Glomerular endothelial cell (primary cell): Measurements from ENCODE around the gene PCMT1. TPM values are rescaled to one million over a fixed set of nuclear protein-coding genes. Genes with fewer than 3 reads are reported as not detected.
A peak's percentile ranks its signal among the peaks of the same experiment; 100 is the strongest.
"Not testable (repeated sequence)": the region's sequence is repeated elsewhere in the genome, so short reads cannot be mapped to it uniquely, and the experiment has no call there.

ENCODE experiments used
- DNase-seq: peaks from one replicate; pipeline ENCODE4 v3.0.0-alpha.2; 2011; ENCODE audit warnings: low read depth, low spot score; ENCODE audit errors: extremely low read depth
- total RNA-seq: library from RNA; depleted of rRNA; stranded (reverse); fragments of >200 nt; gene quantifications from 2 replicates; pipeline ENCODE4 v1.2.3, GENCODE V29; 2015

PCMT1 gene
- 94.4 and 101 TPM in 2 replicates for total RNA-seq

DNA sequence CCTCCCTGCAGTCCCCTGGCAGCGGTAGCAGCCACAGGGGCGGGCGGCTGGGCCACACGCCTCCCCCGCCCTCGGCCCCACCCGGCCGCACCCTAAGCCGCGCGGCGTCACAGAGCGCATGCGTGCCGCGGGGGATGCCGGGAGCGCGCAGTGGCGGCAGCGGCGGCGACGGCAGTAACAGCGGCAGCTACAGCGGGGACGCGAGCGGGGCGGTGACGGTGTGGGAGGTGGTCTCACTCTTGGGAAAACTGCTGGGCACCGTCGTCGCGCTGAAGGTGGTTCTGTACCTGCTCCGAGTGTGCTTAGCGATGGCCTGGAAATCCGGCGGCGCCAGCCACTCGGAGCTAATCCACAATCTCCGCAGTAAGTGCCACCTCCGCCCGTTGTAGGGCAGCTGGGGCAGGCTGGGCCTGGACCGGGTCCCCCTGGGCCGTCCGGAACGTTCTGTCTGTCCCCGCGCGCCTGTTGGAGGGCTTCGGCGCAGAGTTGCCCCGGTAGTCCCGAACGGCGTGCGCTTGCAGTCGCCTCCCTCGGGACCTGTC, at the start of gene PCMT1:
Gene PCMT1, plus strand, starts transcription at position 148 of the 542 bp plus-strand sequence. Its CDS starts 161 bp downstream, at position 309.
- no peak for DNase-seq

DNA sequence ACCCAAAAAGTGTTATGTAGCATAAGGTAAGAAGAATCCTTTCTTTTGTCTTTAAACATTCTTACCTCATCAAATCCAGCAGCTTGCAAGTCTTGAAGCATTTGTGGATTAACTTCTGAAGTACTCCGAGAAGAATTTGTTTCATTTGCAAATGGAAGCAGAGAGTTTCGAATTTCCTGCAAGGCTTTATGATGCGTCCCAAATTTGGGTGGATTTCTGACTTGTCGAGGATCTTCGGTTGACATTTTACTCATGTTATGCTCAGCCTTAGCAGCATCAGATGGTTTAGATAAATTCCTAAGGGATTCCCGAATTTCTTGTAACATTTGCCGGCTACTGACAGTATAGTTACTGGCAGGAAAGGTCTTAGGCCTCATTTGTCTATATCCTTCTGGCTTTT, 47.8 kb upstream of the PCMT1 start:
- no peak for DNase-seq

DNA sequence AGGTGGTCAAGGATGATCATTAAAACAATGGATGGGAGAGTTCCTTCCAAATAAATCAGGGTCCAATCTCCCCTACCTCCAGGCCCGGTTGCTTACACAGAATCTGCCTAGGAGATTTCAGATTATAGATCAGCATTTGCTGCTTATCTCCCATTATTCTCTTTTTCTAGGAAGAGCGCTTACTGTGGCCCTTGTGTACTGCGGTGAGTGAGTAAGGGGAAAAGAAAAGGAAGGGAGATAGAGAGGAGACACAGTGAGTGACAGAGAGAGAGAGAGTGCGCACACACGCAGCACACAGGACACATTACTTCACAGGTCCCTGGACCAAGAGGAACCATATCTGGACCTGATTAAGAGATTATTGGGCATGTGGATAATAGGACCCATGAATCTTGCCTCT, 37.8 kb upstream of the PCMT1 start:
- no peak for DNase-seq

DNA sequence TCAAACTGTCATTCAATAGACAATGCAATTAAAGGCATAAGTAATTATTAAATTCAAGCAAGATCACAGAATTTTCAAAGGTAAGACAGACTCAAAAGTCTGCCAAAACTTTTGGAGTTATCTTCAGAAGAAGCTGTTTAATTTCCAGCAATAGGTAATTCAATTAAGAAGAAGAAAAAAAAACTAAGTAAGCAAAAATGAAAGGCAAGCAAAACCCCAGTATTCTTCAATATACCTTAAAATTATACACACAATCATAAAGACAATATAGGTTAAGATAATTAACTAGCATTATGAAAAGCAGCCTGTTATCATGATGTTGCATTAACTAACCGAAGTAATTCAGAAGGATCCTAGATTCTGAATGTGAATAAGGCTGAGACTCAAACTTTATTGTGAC, 35.1 kb upstream of the PCMT1 start:
- DNase-seq: no peak

DNA sequence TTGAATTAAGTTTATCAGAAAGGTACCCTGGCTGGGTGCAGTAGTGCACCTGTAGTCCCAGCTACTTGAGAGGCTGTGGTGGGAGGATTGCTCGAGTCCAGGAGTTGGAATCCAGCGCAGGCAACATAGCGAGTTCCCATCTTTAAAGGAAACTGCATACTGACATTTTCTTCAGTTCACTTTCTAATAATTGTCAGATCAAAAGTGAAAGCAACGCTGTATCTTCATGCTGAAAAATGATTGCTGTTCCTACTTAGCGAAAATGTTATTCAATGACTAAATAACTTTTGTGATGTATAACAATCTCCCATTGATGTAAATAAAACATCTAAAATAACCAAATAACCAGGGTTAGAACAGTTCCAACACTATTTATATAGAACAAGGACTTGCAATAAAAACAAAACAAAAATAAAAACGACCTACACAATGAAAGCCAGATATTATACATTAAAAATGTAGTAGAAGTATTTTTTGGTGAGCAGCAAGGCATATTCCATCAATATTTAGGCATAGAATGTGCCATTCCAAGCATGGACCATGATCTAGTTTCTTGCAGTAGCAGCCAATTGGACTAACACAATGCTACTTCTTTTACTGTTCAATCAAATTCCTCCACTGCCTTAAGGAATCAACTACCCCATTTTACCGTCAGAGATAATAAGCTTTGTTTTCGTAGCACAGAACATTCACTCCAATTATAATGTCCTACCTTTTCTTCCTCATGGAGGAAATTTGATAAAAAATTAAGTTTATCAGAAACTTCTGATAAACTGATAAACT, 33.2 kb upstream of the PCMT1 start:
- DNase-seq: no peak

DNA sequence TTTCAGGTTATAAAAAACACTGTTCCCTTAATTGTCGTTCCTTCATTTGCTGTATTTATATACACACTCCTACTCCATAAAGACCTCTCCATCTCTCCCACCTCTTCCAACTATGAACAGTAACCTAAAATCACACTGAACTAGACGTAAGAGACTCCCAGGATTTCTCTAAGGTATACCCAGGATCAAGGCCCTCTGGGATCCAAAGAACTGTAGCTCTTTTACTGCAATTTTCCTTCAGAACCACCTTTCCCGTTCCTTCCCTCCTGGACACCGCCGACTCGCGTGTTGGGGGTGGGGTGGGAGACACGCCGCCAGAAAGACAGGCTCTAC, 32.3 kb upstream of the PCMT1 start:
- no peak for DNase-seq

DNA sequence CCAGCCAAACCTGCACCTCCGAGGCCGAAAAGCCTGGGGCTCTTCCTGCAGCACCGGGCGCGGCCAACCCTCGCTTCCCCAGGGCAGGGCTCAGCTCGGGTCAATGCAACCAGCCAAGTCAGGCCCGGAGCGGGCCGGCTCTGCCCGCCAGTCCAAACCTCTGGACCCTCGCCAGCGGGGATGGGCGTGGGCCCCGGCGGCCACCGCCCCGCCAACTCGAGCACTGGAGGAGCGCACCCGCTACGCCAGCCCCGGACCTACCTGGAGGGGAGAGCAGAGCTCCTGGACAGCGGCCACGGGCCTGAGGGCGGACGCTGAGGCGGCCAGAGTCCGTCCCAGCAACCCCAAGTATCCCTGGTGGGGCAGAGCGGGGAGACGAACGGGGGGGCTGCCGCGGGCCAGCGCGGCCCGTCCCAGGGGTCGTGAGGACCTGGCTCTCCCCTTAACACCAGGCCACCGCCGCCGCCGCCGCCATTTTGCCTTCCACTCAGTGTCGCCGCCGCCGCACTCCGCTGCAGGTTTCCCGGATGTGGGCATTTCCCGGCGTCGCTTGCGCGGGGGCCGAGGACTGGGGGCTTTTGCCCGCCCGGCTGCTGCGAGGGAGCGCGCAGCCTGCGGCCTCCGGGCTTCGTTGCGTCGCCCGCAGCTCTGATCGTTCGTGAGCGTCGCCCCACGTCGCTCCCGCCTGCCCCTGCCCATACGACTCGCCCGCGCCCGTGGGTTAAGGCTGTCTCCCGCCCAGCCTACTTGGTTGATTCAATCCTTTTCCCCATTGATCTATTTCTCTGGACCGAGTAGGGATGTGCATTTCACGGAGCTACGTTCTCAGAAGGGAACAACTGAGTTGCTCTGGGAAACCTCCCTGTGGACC, 31.7 kb upstream of the PCMT1 start, which contains the start of gene LATS1:
Gene LATS1, minus strand, starts transcription at position 514 of the 871 bp plus-strand sequence. CDS start 15,975 bp downstream, outside the sequence.
- DNase-seq: no peak

DNA sequence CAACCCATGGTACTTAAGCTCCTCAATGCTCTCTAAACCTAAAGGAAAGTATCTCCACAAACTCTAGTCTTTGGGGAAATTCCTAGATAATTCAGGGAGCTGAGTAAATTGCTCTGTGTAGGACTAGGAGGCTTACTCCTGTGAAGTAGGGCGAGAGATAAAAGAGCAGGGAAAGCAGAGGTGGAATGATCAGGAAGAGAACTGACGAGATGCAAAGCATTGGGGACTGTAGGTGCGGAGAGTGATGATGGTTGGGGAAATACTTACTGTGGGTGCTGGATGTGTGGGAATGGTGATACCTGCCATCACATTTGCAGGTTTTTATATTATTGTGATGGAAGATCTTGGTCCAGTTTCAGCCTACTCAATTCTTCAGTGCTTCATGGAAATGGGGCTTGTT, 30.0 kb upstream of the PCMT1 start:
- DNase-seq: no peak

DNA sequence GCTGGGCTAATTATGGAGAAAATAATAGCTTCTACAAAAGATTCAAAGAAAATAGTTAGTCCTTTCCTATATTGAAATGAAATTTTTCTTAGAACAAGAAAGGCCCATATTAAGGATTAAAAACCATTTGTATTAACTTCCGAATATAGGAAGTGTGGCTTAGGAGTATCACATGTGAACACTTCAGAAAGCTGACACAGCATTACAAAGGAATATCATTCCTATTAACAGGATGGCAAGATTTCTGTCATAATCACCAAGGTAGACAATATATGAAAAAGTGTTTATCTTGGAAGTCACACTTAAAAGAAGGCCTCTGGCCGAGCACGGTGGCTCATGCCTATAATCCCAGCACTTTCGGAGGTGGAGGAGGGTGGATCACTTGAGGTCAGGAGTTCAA, 26.3 kb upstream of the PCMT1 start:
- DNase-seq: no peak

DNA sequence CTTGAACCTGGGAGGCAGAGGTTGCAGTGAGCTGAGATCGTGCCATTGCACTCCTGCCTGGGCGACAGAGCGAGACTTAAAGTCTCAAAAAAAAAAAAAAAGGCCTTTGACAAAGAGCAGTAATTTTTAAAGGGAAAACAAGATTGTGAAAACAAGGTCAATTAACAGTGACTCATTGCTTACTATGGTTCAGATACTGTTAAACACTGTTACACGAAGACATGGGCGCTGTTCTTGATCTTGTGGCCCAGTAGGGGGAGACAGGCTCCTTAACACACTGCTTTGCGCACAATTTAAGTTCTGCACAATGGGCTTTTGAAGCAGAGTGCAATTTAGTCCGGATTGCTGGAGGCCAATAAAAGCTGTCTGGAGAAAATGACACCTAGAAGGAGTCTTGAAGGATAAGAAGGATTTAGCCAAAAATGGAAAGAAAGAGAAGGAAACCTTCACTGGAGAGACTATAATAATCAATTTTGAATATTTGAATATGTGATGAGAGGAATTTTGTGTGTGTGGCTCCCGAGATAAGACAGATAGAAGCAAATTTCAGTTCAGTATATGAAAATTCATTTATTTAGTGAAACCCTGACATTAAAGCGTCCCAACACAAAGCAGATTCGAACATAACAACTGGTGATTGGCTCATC, 25.6 kb upstream of the PCMT1 start:
- no peak for DNase-seq

DNA sequence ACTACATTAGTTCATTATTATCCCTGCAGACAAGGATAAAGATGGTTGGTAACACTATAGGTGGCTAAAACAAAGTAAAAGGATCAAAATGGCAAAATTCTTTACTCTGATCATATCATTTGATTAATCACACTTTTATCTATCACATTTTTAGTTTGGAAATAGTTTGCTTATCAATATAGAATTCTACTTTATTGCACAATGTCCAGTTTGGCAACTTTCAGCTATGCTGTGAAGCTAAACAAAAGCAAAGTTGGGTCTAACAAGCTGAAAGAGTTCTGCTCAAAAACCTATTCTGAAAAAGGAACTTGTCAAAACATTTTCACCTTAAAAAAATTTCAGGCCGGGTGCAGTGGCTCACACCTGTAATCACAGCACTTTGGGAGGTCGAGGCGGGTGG, 23.8 kb upstream of the PCMT1 start:
- DNase-seq: no peak

DNA sequence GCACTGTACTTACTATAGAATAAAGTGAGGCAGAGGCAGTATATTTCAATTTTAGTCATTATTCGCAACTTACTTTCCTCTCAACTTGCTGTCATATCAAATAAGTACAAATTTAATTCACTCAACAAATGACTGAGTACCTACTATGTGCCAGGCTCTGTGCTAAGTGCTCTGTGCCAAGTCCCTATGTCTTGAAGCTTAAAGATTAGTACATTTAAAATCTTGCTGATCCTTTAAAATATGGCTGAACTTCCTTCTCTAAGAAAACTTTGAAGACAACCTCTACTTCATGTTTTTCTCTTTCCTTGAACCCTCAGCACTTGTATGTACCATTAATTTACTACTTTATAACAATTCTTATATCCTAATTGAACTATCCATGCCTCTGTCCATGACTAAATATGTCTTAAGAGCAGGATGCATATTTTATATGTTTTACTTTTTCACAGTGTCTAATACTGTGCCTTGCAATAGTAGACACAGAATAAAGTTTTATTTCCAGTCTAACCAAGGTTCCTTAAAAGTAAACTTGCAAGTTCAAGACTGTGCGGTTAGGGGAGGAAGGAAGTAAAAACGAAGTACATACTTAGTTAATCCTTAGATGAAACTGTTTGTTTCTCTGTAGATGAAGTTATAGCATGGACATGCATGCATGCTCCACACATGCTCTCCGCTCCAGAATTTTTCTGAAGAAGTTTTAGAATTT, 21.6 kb upstream of the PCMT1 start:
- DNase-seq: no peak

DNA sequence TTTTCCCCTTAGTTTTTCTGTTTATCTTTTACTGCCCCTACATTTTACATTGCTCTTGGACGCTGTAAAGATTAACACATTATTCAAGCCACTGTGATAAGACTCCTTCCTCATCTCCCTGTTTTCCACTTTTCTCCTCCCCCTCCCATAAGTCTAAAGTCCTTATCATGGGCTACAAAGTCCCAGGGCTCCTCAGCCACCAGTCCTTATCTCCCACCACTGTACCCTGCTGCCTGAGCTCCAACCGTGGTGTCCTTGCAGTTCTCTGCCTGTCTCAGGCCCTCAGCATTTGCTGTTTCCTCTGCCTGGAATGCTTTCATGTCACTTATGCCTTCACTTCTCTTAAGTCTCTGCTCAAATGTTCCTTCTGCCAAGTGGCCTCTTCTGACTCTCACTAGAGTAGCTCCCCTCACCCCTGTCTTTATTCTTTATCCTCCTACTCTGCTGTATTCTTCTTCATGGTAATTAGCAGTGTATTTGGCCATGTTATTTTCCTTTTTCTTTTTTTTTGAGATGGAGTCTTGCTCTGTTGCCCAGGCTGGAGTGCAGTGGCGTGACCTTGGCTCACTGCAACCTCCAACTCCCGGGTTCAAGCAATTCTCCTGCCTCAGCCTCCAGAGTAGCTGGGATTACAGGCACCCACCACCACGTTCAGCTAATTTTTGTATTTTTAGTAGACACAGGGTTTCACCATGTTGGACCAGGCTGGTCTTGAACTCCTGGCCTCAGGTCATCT, 20.9 kb upstream of the PCMT1 start:
- DNase-seq: no peak

DNA sequence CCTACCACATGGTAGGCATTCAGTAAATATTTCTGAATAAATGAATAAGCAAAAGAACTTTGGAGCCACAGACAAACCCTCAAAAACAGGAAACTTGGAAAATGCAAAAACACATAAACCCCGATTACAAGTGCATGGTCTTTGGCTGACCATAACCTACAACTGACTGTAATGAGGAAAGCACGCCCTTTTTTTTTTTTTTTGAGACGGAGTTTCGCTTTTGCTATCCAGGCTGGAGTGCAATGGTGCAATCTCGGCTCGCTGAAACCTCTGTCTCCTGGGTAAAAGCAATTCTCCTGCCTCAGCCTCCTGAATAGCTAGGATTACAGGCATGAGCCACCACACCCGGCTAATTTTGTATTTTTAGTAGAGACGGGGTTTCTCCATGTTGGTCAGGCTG, 19.7 kb upstream of the PCMT1 start:
- no peak for DNase-seq

DNA sequence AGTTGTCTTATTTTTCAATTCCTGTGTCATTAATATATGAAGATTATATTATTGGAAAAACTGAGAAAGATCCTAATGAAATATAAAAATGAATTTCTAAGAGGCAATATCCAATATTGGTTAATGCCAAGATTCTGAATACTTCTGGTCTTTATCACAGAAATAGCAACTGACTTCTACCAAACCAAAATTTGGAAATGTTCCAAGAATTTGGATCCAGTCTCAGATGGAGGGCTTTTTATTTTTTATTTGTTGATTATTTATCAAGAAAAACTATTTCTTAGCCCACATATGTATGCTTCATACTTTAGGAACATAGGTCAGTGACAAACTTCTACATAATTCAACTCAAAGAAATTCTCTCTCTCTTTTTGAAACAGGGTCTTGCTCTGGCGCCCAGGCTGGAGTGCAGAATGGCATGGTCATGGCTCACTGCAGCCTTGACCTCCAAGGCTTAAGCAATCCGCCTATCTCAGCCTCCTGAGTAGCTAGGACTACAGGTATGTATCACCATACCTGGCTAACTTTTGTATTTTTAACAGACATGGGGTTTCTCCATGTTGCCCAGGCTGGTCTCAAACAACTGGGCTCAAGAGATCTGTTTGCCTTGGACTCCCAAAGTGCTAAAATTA, 16.3 kb upstream of the PCMT1 start:
- no peak for DNase-seq

DNA sequence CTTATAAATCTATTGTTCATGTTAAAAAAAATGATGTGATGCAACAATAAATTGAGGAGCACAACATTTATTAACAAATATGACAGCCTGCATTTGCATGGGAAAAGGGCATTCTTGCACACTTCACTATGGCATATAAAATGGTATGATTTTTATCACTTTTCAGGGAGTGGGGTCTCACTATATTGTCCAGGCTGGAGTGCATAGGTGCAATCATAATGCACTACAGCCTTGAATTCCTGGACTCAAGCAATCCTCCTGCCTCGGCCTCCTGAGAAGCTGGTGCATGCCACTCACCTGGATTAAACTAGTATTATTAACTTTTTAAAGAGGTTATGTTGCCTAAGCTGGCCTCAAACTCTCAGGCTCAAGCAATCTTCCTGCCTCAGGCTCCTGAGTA, 14.6 kb upstream of the PCMT1 start:
- DNase-seq: no peak

DNA sequence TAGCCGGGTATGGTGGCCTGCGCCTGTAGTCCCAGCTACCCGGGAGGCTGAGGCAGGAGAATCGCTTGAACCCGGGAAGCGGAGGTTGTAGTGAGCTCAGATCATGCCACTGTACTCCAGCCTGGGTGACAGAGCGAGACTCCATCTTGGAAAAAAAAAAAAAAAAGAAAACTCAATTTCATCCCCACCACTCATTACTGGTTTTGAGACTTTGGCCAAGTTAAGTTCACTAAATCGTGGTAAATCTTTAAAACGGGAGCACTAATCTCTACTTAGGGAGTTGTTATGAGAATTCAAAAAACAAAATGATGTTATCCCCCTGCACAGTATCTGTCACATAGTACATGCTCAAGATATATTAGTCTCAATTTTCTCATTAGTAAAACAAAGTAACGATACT, 4.3 kb upstream of the PCMT1 start:
- not testable (repeated sequence) for DNase-seq

DNA sequence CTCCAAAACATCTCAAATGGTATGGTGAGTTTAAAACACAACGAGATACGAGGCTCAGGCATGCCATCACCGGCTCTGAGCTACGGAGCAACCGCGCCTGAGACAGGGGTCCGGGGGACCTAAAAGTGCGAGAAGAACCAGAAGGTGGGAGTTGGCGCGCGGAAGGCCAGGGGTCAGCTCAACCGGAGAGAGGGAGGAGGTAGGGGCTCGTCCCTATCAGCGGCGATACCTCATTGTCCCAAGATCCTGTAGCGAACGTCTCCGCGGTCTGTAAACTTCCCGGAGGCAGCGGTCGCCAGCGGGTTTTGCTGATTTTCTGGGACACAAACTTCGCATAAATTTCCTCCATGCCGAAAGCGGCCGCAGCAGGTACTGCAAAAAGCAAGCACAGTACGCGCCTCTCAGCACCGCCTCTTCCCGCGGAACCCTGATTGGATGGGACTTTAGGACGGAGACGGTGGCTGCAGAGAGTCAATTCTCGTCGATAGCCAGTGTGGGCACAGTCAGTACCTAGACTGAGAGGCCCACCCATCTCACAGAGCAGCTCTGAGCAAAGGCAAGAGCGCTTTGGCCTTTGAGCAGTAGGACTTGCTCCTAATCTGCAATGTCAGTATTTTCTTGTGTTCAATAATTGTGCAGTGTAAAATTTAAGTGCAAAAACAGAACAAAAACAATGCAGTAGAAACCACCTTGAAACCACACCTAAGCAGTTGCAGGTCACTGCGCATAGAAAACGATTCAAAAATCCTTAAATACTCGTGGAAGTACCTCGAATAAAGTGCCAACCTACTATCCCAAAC, 3.2 kb upstream of the PCMT1 start, which contains the start of gene NUP43:
Gene NUP43, minus strand, starts transcription at position 383 of the 800 bp plus-strand sequence. Its CDS starts 34 bp downstream, at position 349.
- peak; percentile 87 for DNase-seq
